Measurements from ENCODE around the gene AXIN1.
A peak's percentile ranks its signal among the peaks of the same experiment; 100 is the strongest.
"Not testable (repeated sequence)": the region's sequence is repeated elsewhere in the genome, so short reads cannot be mapped to it uniquely, and the experiment has no call there.

AXIN1 gene

GRCh38 chr16:370443-370842 is 17.9 kb upstream of the AXIN1 start, which contains the start of gene MRPL28:
Gene MRPL28, minus strand, starts transcription at chr16:370538. Its CDS starts 320 bp downstream, at chr16:370218.
- peak; percentile 95 for DNase-seq

GRCh38 chr16:369866-370436 is 17.4 kb upstream of the AXIN1 start:
- no peak for DNase-seq

- no peak for DNase-seq
These were observed 16.8 kb upstream of the AXIN1 start for GRCh38 chr16:369275-369865.

- no peak for DNase-seq
These were observed 16.1 kb upstream of the AXIN1 start for GRCh38 chr16:368388-369158.

GRCh38 chr16:367333-367903 is 14.9 kb upstream of the AXIN1 start:
- DNase-seq = no peak

- DNase-seq = no peak
These were observed 14.0 kb upstream of the AXIN1 start for GRCh38 chr16:366476-366875.

- DNase-seq = no peak
These were observed 12.3 kb upstream of the AXIN1 start for GRCh38 chr16:364595-365491.

GRCh38 chr16:363766-364490 is 11.4 kb upstream of the AXIN1 start:
- no peak for DNase-seq

- no peak for DNase-seq
These were observed 10.7 kb upstream of the AXIN1 start for GRCh38 chr16:363110-363765.

GRCh38 chr16:362702-362999 is 10.1 kb upstream of the AXIN1 start:
- not testable (repeated sequence) for DNase-seq

- peak; percentile 76 for DNase-seq
These were observed 9.6 kb upstream of the AXIN1 start for GRCh38 chr16:361872-362701.

GRCh38 chr16:361341-361871 is 8.9 kb upstream of the AXIN1 start:
- no peak for DNase-seq

- DNase-seq = no peak
These were observed 8.3 kb upstream of the AXIN1 start for GRCh38 chr16:360698-361336.

GRCh38 chr16:359871-360697 is 7.6 kb upstream of the AXIN1 start:
- no peak for DNase-seq

- no peak for DNase-seq
These were observed 6.7 kb upstream of the AXIN1 start for GRCh38 chr16:359067-359763.

- DNase-seq = no peak
These were observed 4.2 kb upstream of the AXIN1 start for GRCh38 chr16:356741-357140.

- DNase-seq = no peak
These were observed 2.5 kb upstream of the AXIN1 start for GRCh38 chr16:354971-355461.

GRCh38 chr16:354291-354881 is 1.9 kb upstream of the AXIN1 start:
- DNase-seq = no peak

All from stimulated activated CD4-positive, alpha-beta T cell treated with anti-CD3 and anti-CD28 coated beads, Interleukin-1b, Interleukin-23, amount 100 ng/mL, for 48 hours (primary cell).